ENCODE measurements around the gene SYNM. TPM values are rescaled to one million over a fixed set of nuclear protein-coding genes. Genes with fewer than 3 reads are reported as not detected.

Gene SYNM
- total RNA-seq, 2 experiments from 2014 or later: 0.11 TPM

DNA sequence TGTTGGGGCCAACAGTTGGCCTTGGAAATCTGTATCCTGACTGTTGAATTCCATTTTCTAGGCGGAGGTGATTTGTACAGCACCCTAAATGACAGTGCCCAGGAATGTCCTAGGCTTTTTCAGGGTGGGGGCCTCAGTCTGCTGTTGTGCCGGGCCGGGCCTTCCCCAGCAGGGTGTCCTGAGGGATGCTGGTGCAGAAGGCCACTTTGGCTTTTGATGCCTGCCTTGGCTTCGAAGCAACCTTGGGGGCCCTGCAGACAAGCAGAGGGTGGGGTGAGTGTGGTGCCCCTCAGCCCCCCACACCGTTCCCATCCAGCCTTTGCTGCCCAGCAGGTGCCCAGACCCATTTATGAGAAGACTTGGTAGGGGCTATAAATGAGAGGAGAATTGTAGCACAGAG is 33.0 kb downstream of the SYNM start:
- no peak overlapping the region for H3K4me3 ChIP-seq (ENCODE audit: low read length)
- Mint-ChIP-seq H3K27me3 (no peaks in the 10 kb centered on the region), H3K36me3 (ENCODE audit: low read depth) (no peaks in the 10 kb centered on the region), H3K27ac (no peak overlapping the region), H3K4me3 (no peak overlapping the region), H3K9me3 (no peaks in the 10 kb centered on the region), H3K4me1 (ENCODE audit: low read depth) (no peaks in the 10 kb centered on the region)
- no peaks in the 10 kb centered on the region for H3K4me1 ChIP-seq (ENCODE audit: insufficient read depth, low read length)
- TF ChIP-seq, protein P1, sequence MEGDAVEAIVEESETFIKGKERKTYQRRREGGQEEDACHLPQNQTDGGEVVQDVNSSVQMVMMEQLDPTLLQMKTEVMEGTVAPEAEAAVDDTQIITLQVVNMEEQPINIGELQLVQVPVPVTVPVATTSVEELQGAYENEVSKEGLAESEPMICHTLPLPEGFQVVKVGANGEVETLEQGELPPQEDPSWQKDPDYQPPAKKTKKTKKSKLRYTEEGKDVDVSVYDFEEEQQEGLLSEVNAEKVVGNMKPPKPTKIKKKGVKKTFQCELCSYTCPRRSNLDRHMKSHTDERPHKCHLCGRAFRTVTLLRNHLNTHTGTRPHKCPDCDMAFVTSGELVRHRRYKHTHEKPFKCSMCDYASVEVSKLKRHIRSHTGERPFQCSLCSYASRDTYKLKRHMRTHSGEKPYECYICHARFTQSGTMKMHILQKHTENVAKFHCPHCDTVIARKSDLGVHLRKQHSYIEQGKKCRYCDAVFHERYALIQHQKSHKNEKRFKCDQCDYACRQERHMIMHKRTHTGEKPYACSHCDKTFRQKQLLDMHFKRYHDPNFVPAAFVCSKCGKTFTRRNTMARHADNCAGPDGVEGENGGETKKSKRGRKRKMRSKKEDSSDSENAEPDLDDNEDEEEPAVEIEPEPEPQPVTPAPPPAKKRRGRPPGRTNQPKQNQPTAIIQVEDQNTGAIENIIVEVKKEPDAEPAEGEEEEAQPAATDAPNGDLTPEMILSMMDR (IDR thresholded peaks at IDR 0.05): no peak
- intact Hi-C loops (cut with DNase I, micrococcal nuclease): no loop called here
- ChIA-PET CTCF (no interaction called here), POLR2A (no interaction called here)
- no peaks in the 10 kb centered on the region for H3K9me3 ChIP-seq (ENCODE audit: control insufficient read depth in 1 of 2, insufficient read depth in 1 of 2, low read length in 2 of 2)
- no peaks in the 10 kb centered on the region for H3K27me3 ChIP-seq (ENCODE audit: control insufficient read depth in 1 of 2, insufficient read depth in 2 of 2, low read length in 2 of 2)
- no peak overlapping the region for H3K27ac ChIP-seq (ENCODE audit: low read depth in 1 of 2, low read length in 2 of 2)
- H3K36me3 ChIP-seq (ENCODE audit: insufficient read depth, low read length): no peaks in the 10 kb centered on the region
- DNase-seq (no peak), ATAC-seq (ENCODE audit: poor library complexity) (no peak)

- ChIA-PET CTCF (no interaction called here), POLR2A (no interaction called here)
- H3K36me3 ChIP-seq (ENCODE audit: insufficient read depth, low read length): no peaks in the 10 kb centered on the region
- no peak overlapping the region for H3K27ac Mint-ChIP-seq
- no peaks in the 10 kb centered on the region for H3K27me3 Mint-ChIP-seq
- no peak for DNase-seq
- no peak overlapping the region for H3K27ac ChIP-seq (ENCODE audit: low read depth in 1 of 2, low read length in 2 of 2)
- H3K9me3 ChIP-seq (ENCODE audit: control insufficient read depth in 1 of 2, insufficient read depth in 1 of 2, low read length in 2 of 2): no peaks in the 10 kb centered on the region
- TF ChIP-seq, protein P1 (IDR thresholded peaks at IDR 0.05): no peak
- H3K36me3 Mint-ChIP-seq (ENCODE audit: low read depth): no peaks in the 10 kb centered on the region
- no peaks in the 10 kb centered on the region for H3K27me3 ChIP-seq (ENCODE audit: control insufficient read depth in 1 of 2, insufficient read depth in 2 of 2, low read length in 2 of 2)
- intact Hi-C loops (cut with DNase I, micrococcal nuclease): no loop called here
- H3K4me3 Mint-ChIP-seq: no peak overlapping the region
- H3K4me1 ChIP-seq (ENCODE audit: insufficient read depth, low read length): no peaks in the 10 kb centered on the region
- H3K4me3 ChIP-seq (ENCODE audit: low read length): no peak overlapping the region
- ATAC-seq (ENCODE audit: poor library complexity): no peak
- H3K4me1 Mint-ChIP-seq (ENCODE audit: low read depth): no peaks in the 10 kb centered on the region
- no peaks in the 10 kb centered on the region for H3K9me3 Mint-ChIP-seq
Measured at GRCh38 chr15:99138491-99138982, 33.7 kb downstream of the SYNM start.

DNA sequence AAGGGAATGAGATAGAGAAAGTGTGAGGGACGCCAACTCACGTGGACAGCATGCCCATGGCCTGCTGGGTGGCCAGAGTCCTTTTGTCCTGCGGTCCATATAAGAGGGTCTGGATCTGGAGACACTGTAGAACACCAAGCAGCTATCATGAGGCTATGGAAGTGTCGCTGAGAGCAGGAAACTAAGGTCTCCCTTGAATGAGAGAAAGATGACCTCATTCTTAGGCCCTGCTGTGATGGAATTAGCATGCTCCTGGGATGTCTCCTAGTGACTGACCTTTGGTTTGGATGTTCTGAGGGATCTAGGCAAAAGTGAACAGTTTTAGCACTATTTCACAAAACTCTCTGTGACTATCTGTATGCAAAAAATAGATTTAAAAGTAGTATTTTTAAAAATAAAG is 34.4 kb downstream of the SYNM start:
- CTCF ChIA-PET: no interaction called here

More for the DNA sequence above, 34.4 kb downstream of the SYNM start:
- Histone ChIP-seq H3K27ac (ENCODE audit: low read depth in 1 of 2, low read length in 2 of 2) (no peak overlapping the region), H3K4me1 (ENCODE audit: insufficient read depth, low read length) (no peaks in the 10 kb centered on the region), H3K27me3 (ENCODE audit: control insufficient read depth in 1 of 2, insufficient read depth in 2 of 2, low read length in 2 of 2) (no peaks in the 10 kb centered on the region), H3K4me3 (ENCODE audit: low read length) (no peak overlapping the region), H3K36me3 (ENCODE audit: insufficient read depth, low read length) (no peaks in the 10 kb centered on the region), H3K9me3 (ENCODE audit: control insufficient read depth in 1 of 2, insufficient read depth in 1 of 2, low read length in 2 of 2) (no peaks in the 10 kb centered on the region)
- ATAC-seq (ENCODE audit: poor library complexity): no peak
- H3K36me3 Mint-ChIP-seq (ENCODE audit: low read depth): no peaks in the 10 kb centered on the region
- no peaks in the 10 kb centered on the region for H3K4me1 Mint-ChIP-seq (ENCODE audit: low read depth)
- H3K27me3 Mint-ChIP-seq: no peaks in the 10 kb centered on the region
- H3K4me3 Mint-ChIP-seq: no peak overlapping the region
- no peaks in the 10 kb centered on the region for H3K9me3 Mint-ChIP-seq
- TF ChIP-seq, protein P1 (IDR thresholded peaks at IDR 0.05): no peak
- no peak overlapping the region for H3K27ac Mint-ChIP-seq
- POLR2A ChIA-PET: no interaction called here
- intact Hi-C loops (cut with DNase I, micrococcal nuclease): no loop called here
- DNase-seq: no peak
